HepG2 (cell line): ENCODE results near the gene NPPA. TPM values are rescaled to one million over a fixed set of nuclear protein-coding genes. Genes with fewer than 3 reads are reported as not detected.

Source experiments
- ATAC-seq: fragments of 200-7000 bp; cut with Tn5 transposase; 3 replicates; pipeline ENCODE4 v1.9.1; 2020; ENCODE audit warnings: mild to moderate bottlenecking, moderate library complexity
- BruUV-seq: library from RNA; stranded (reverse); fragments of 400-500 nt; replicated peaks from 2 replicates; lab custom pipeline; 2021; lab: Mats Ljungman, UMichigan
- CTCF ChIA-PET: fragments of 300-600 bp; formaldehyde crosslinking; extraction: SDS; loops from one replicate; lab custom pipeline; 2021; ENCODE audit warnings: low total read pairs, inconsistent platforms, low intra/inter-chr PET ratio; lab: Yijun Ruan, JAX
- POLR2A ChIA-PET: fragments of 350-600 bp; sonication (Branson Sonifier 250); formaldehyde crosslinking; loops from one replicate; lab custom pipeline; 2020; ENCODE audit warnings: antibody characterized with exemption, inconsistent platforms; lab: Yijun Ruan, JAX
- DNase-seq: peaks from one replicate; pipeline ENCODE4 v3.0.0-alpha.2; 2015; ENCODE audit warnings: low spot score
- FAIRE-seq: peaks from 3 replicates; lab custom pipeline; 2011; peaks lifted over from hg19 to GRCh38; lab: Jason Lieb, UNC
- H2AFZ ChIP-seq: one replicate; pipeline ENCODE4 v1.6.1; 2011; ENCODE audit warnings: low read length, inconsistent platforms
- H3K27ac ChIP-seq: fragments of 300-600 bp; 3 replicates; pipeline ENCODE4 v1.8.0; 2011; ENCODE audit warnings: mixed run types, mild to moderate bottlenecking, mixed read lengths, low read length, inconsistent platforms; ENCODE audit not compliant: insufficient read depth; ENCODE audit errors: extremely low read length
- H3K27me3 ChIP-seq, 2 experiments: fragments of 200-600 bp in 1 of 2; 2 replicates in 1 of 2; 3 replicates in 1 of 2; pipeline versions ENCODE4 v1.6.0 to v1.8.0; 2011; ENCODE audit warnings: low read length in 2 of 2, mild to moderate bottlenecking in 2 of 2, moderate library complexity in 2 of 2, inconsistent platforms in 1 of 2; ENCODE audit not compliant: insufficient read depth in 2 of 2, control insufficient read depth in 1 of 2
- H3K36me3 ChIP-seq, 2 experiments: fragments of 200-600 bp in 1 of 2; replicated peaks in 1 of 2; 2 replicates in 1 of 2; 3 replicates in 1 of 2; pipeline versions ENCODE4 v1.5.1 to v1.8.0; 2011; ENCODE audit warnings: low read length in 2 of 2, inconsistent platforms in 1 of 2; ENCODE audit not compliant: insufficient read depth in 2 of 2, control insufficient read depth in 1 of 2
- H3K4me1 ChIP-seq: 2 replicates; pipeline ENCODE4 v1.5.1; 2012; ENCODE audit warnings: low read length, inconsistent platforms; ENCODE audit not compliant: insufficient read depth
- H3K4me2 ChIP-seq: 2 replicates; pipeline ENCODE4 v1.6.0; 2011; ENCODE audit warnings: low read depth, low read length, inconsistent platforms
- H3K4me3 ChIP-seq, 3 experiments: fragments of 200-600 bp in 1 of 3; sonication (generic), shearing (Covaris generic) in 1 of 3; replicated peaks in 1 of 3; 2 replicates each; pipeline ENCODE4 v1.5.1; 2011 to 2016; ENCODE audit warnings: low read length in 3 of 3, inconsistent platforms in 2 of 3, low read depth in 2 of 3, mild to moderate bottlenecking in 2 of 3, control low read depth in 1 of 3, mixed read lengths in 1 of 3; ENCODE audit not compliant: insufficient read depth in 1 of 3
- H3K79me2 ChIP-seq: one replicate; pipeline ENCODE4 v1.6.1; 2011; ENCODE audit warnings: low read length, inconsistent platforms; ENCODE audit not compliant: insufficient read depth
- H3K9ac ChIP-seq: 2 replicates; pipeline ENCODE4 v1.6.0; 2011; ENCODE audit warnings: mild to moderate bottlenecking, low read depth, low read length, inconsistent platforms; ENCODE audit not compliant: insufficient read depth
- H3K9me3 ChIP-seq: 2 replicates; pipeline ENCODE4 v1.5.1; 2012; ENCODE audit warnings: mild to moderate bottlenecking, low read length
- H4K20me1 ChIP-seq: 2 replicates; pipeline ENCODE4 v1.6.0; 2011; ENCODE audit warnings: inconsistent platforms, mild to moderate bottlenecking, low read length, moderate library complexity; ENCODE audit not compliant: insufficient read depth
- ARID2 ChIP-seq: sonication (generic); formaldehyde crosslinking; IDR thresholded peaks from 2 replicates; pipeline ENCODE4 v1.8.1; 2022; ENCODE audit warnings: mild to moderate bottlenecking, missing genetic modification reagents, borderline replicate concordance
- CCAR2 ChIP-seq: fragments of 200-400 bp; formaldehyde crosslinking; optimal IDR thresholded peaks from 2 replicates; pipeline ENCODE3; 2018; ENCODE audit warnings: low read depth, mild to moderate bottlenecking, low read length, moderate library complexity
- EHMT2 ChIP-seq: fragments of 200-600 bp; sonication (generic); IDR thresholded peaks from 2 replicates; pipeline ENCODE4 v1.7.0; 2017; ENCODE audit warnings: antibody characterized with exemption, low read depth, low read length, borderline replicate concordance
- FOXA1 ChIP-seq, 2 experiments: fragments of 450-650 bp in 1 of 2; sonication (generic) in 1 of 2; formaldehyde crosslinking in 1 of 2; IDR thresholded peaks; 2 replicates each; pipeline versions ENCODE4 v1.4.0 to v1.6.1; 2016 to 2020; ENCODE audit warnings: missing genetic modification reagents in 1 of 2
- HDAC1 ChIP-seq: sonication (generic); formaldehyde crosslinking; IDR thresholded peaks from 2 replicates; pipeline ENCODE4 v1.5.1; 2020; ENCODE audit warnings: mild to moderate bottlenecking, missing genetic modification reagents
- HNRNPH1 ChIP-seq: fragments of 200-400 bp; formaldehyde crosslinking; optimal IDR thresholded peaks from 2 replicates; pipeline ENCODE3; 2017; ENCODE audit warnings: mild to moderate bottlenecking, low read depth, low read length
- HNRNPLL ChIP-seq: fragments of 200-400 bp; formaldehyde crosslinking; IDR thresholded peaks from 2 replicates; pipeline ENCODE4 v1.6.1; 2017; ENCODE audit warnings: mild to moderate bottlenecking, low read depth, low read length; ENCODE audit not compliant: poor library complexity, severe bottlenecking
- REXO4 ChIP-seq: sonication (generic); formaldehyde crosslinking; IDR thresholded peaks from 2 replicates; pipeline ENCODE4 v1.8.0; 2022; ENCODE audit warnings: missing genetic modification reagents, mild to moderate bottlenecking, borderline replicate concordance
- SAP130 ChIP-seq: IDR thresholded peaks from 2 replicates; pipeline ENCODE4 v1.6.1; 2016; ENCODE audit warnings: low read depth
- SNRNP70 ChIP-seq: fragments of 200-400 bp; formaldehyde crosslinking; IDR thresholded peaks from 2 replicates; pipeline ENCODE4 v1.6.1; 2017; ENCODE audit warnings: mild to moderate bottlenecking, low read depth, low read length, moderate library complexity
- ZNF501 ChIP-seq: sonication (generic); formaldehyde crosslinking; IDR thresholded peaks from 2 replicates; pipeline ENCODE4 v1.5.1; 2020; ENCODE audit warnings: mild to moderate bottlenecking, moderate library complexity, missing genetic modification reagents
- ZNF572 ChIP-seq: sonication (generic); formaldehyde crosslinking; IDR thresholded peaks from 2 replicates; pipeline ENCODE4 v1.5.1; 2020; ENCODE audit warnings: mild to moderate bottlenecking, missing genetic modification reagents
- WGBS: methylation state at CpG from one replicate; pipeline ENCODE4 v1.1.6; 2017; ENCODE audit warnings: low lambda C conversion rate; 5-methylcytosine and 5-hydroxymethylcytosine counted together
- in situ Hi-C: cut with HindIII; loops from 2 replicates; pipeline ENCODE4 v1.10.0; 2017; ENCODE audit warnings: low pct_unique_long_range_greater_than_20kb; ENCODE audit not compliant: extremely low pct_ligation_motif_present
- intact Hi-C: fragments of 100-400 bp; cut with micrococcal nuclease; formaldehyde crosslinking; loops from one replicate; pipeline ENCODE4 v1.10.0; 2022; ENCODE audit not compliant: unreplicated experiment
- polyA plus RNA-seq, 8 experiments: library from polyadenylated mRNA; depleted of rRNA in 3 of 8; stranded (reverse) in 7 of 8; unstranded in 1 of 8; fragments of >200 nt; fragmentation: Illumina TruSeq in 4 of 8; extraction: Trizol in 4 of 8; gene quantifications; 2 replicates each; pipeline versions ENCODE4 v1.2.1 to v1.2.3, GENCODE V29; 2011 to 2016; ENCODE audit warnings: low read depth in 4 of 8, missing spikeins in 1 of 8, mixed read lengths in 1 of 8; ENCODE audit not compliant: insufficient read depth in 1 of 8
- total RNA-seq, 5 experiments: library from RNA; depleted of rRNA; stranded (reverse); fragments of >200 nt; fragmentation: Illumina TruSeq; extraction: Trizol; gene quantifications; 2 replicates each; pipeline ENCODE4 v1.2.3, GENCODE V29; 2016; ENCODE audit warnings: low read depth in 1 of 5
- TF ChIP-seq, protein P1 (sequence below): sonication (generic); IDR thresholded peaks from 2 replicates; pipeline ENCODE4 v1.6.1; 2016; ENCODE audit warnings: low read depth, borderline replicate concordance
- TF ChIP-seq, protein P2 (sequence below): sonication (generic); formaldehyde crosslinking; IDR thresholded peaks from 2 replicates; pipeline ENCODE4 v1.5.0; 2020; ENCODE audit warnings: missing genetic modification reagents, mild to moderate bottlenecking, borderline replicate concordance

NPPA gene
- total and polyA plus RNA-seq, 2 of the 13 experiments (the other 11 are each of a cell fraction or from before 2014, with no cell fraction given), result not detected

DNA sequence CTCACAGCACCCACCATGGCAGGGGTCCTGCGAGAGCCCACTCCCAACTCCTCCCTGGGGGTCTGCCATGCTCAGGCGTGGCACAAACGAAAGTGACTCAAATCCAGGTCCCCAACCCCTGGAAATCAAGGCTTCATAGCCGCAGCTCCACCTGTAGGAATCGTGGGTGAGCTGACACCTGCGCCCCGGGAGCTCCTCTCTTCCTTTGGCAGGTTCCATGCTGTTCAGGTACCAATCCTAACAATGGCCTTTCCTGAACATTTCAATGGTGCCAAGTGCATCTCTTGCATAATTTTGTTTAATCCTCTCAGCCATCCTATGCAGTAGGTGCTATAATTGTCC, 40.1 kb upstream of the NPPA start:
- H2AFZ ChIP-seq, result no peak overlapping the region
- FAIRE-seq (no peak), DNase-seq (no peak)
- no peak overlapping the region for H3K9ac ChIP-seq
- intact Hi-C loops (no loop called here), in situ Hi-C loops (no loop called here)
- H3K79me2 ChIP-seq, result no peaks in the 10 kb centered on the region
- H3K4me1 ChIP-seq, result peaks cover 68% of the 10 kb centered on the region
- no peaks in the 10 kb centered on the region for H4K20me1 ChIP-seq
- CTCF ChIA-PET, result no interaction called here
- peaks cover 0 to 5% of the 10 kb centered on the region in 2 experiments; a peak in 1 of 5 replicates for H3K27me3 ChIP-seq
- TF ChIP-seq HDAC1 (CRISPR knock-in tag) (no peak), HNRNPLL (no peak), ZNF572 (CRISPR knock-in tag) (no peak)
- TF ChIP-seq, all 625 proteins: peak for 0
- Histone ChIP-seq H3K27ac (no peak overlapping the region), H3K36me3 (no peaks in the 10 kb centered on the region), H3K9me3 (no peaks in the 10 kb centered on the region), H3K4me3 (no peak overlapping the region), H3K4me2 (no peak overlapping the region)
- no TSS peak for BruUV-seq
- ATAC-seq, result no peak
- POLR2A ChIA-PET, result interaction anchor here (0.6 kb wide), 1 partner anchor 45 kb away, joined by 3 read pairs; no protein-coding TSS in a partner anchor
- WGBS, result 76% methylated on average over 4 of the region's 7 CpGs

DNA sequence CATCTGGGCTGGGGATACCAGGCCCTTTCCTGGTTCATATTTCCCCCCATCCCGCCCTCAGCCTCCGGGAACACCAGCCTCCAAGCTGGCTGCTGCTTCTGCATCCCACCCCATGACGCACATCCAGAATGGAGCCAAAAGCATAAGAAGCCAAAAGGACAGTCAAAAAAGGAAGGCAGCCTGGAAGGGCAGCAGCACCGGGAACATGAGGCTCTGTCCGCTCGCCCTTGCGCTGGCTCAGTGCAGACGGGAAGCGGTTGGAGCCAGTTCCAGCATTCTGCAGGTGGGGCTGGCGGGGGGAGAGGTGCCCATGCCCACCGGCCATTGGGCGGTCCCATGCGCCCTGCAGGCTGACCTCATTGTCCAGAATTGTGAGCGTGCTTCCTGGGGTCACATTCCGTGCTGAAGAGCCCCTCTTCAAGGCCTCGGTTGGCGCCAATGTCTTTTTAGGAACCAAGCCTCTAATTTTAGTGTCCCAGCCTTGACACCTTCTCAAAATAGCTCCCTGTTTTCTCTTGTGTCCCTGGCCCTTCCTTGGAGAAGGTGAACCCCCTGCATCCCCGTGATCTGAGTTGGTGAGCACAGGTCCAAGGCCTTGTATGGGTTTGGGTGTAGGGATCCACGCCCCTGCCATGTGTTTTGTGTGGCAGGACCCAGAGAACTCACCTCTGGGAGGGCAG, 39.5 kb upstream of the NPPA start:
- H3K4me1 ChIP-seq, result peaks cover 68% of the 10 kb centered on the region
- peaks cover 0 to 5% of the 10 kb centered on the region in 2 experiments; a peak in 1 of 5 replicates for H3K27me3 ChIP-seq
- no peak for FAIRE-seq
- H2AFZ ChIP-seq, result no peak overlapping the region
- intact Hi-C loops (no loop called here), in situ Hi-C loops (no loop called here)
- WGBS, result 79% methylated on average over 9 of the region's 19 CpGs
- H3K9me3 ChIP-seq, result no peaks in the 10 kb centered on the region
- no peaks in the 10 kb centered on the region for H4K20me1 ChIP-seq
- TF ChIP-seq FOXA1 (IDR thresholded peaks at IDR 0.05) (no peak), FOXA1 (CRISPR knock-in tag; IDR thresholded peaks at IDR 0.05) (no peak), CCAR2 (no peak), REXO4 (no peak), HNRNPH1 (no peak), EHMT2 (no peak), ZNF501 (CRISPR knock-in tag) (no peak), ARID2 (CRISPR knock-in tag) (no peak), SNRNP70 (no peak), SAP130 (CRISPR knock-in tag) (no peak)
- TF ChIP-seq, protein P1, sequence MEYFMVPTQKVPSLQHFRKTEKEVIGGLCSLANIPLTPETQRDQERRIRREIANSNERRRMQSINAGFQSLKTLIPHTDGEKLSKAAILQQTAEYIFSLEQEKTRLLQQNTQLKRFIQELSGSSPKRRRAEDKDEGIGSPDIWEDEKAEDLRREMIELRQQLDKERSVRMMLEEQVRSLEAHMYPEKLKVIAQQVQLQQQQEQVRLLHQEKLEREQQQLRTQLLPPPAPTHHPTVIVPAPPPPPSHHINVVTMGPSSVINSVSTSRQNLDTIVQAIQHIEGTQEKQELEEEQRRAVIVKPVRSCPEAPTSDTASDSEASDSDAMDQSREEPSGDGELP, result no peak
- TF ChIP-seq, protein P2, sequence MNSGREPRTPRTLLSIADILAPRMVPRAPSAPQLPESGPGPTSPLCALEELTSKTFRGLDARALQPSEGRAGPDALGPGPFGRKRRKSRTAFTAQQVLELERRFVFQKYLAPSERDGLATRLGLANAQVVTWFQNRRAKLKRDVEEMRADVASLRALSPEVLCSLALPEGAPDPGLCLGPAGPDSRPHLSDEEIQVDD (CRISPR knock-in tag), result no peak
- no peak overlapping the region for H3K4me2 ChIP-seq
- H3K36me3 ChIP-seq, result no peaks in the 10 kb centered on the region
- no peak overlapping the region for H3K4me3 ChIP-seq
- ChIA-PET CTCF (no interaction called here), POLR2A (interaction anchor here (0.6 kb wide), 1 partner anchor 45 kb away, joined by 3 read pairs; no protein-coding TSS in a partner anchor)
- no peak for ATAC-seq
- DNase-seq, result no peak
- H3K79me2 ChIP-seq, result no peaks in the 10 kb centered on the region
- no peak overlapping the region for H3K27ac ChIP-seq
- H3K9ac ChIP-seq, result no peak overlapping the region
- no TSS peak for BruUV-seq
